ENCODE results near the gene LIN7C. TPM values are rescaled to one million over a fixed set of nuclear protein-coding genes. Genes with fewer than 3 reads are reported as not detected.

Gene LIN7C, protein sequence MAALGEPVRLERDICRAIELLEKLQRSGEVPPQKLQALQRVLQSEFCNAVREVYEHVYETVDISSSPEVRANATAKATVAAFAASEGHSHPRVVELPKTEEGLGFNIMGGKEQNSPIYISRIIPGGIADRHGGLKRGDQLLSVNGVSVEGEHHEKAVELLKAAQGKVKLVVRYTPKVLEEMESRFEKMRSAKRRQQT
- 64.6 and 70.6 TPM in 2 replicates for total RNA-seq (2014; rRNA removed; shearing (Covaris generic))

DNA sequence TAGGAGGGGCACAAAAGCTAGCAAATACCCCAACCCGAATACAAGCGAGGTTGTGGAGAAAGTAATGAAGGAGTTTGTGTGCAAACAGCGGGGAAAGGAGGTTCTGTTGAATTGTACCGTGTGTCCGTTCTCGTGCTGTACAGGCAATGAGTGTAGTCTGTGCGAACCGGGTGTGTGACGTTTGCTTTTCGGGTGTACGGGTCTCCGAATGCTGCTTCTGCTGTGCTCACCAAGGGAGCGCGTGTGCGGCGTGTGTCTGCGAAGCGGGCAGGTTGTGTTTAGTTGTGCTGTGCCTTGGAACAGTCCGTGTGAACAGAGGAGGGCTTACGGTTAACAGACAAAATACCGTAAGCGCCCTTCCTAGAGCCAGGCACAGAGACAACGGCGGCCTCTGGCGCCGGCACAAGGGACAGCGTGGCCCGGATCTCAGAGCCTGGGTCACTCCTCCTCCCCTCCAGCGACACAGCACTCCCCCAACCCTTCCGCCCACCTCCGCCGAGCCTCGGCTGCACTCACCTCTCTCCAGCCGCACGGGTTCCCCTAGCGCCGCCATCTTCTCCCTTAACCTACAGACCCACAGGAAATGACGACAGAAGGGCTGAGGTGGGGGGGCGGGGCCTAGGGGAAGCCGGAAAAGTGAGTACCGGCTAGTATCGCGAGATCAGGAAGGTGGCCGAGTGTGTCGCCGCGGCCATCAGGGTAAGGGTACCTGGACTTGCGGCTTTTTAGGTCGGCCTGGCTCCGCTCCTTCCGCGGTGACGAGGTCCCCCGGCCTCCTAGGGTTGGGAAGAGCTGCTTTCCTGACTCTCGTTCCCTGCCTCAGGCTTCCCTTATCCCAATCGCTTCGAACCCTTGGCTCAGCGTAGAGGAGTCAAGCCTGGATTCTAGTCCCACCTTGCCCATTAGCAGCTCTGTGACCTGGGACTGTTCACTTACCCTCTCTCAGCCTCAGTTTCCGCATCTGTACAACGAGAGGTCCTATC is at the start of gene LIN7C:
LIN7C (minus strand) TSS at position 570 of the 983 bp plus-strand sequence; CDS start at position 553, 17 bp downstream.
- DNase-seq: peak; percentile 98
- Histone ChIP-seq H3K4me3 (peak within 1 kb of the TSS; percentile 85), H3K27me3 (no peaks in the 10 kb centered on the region), H3K27ac (peak within 1 kb of the TSS; percentile 64), H3K36me3 (peaks cover 7% of the 10 kb centered on the region; the same call in 1 of the 2 replicates), H3K4me1 (no peaks in the 10 kb centered on the region), H3K9me3 (replicated peaks) (no peaks in the 10 kb centered on the region)

DNA sequence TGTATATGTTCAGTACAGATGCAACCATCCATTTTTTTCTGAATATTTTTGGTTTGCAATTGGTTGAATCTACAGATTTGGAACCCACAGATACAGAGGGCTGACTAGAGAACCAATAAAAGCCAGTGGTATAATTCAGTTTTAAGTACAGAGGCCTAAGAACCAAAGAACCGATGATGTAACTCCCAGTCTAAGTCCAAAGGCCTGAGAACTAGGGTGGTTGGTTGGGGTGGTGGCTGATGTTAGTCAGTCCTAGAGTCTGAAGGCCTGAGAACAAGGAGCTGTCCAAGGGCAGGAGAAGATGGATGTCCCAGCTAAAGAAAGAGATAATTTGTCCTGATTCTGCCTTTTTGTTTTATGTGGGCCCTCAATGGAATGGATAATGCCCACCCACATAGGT is 48.7 kb upstream of the LIN7C start:
- no peaks in the 10 kb centered on the region for H3K27me3 ChIP-seq
- DNase-seq: no peak
- no peaks in the 10 kb centered on the region for H3K36me3 ChIP-seq
- no peaks in the 10 kb centered on the region; the same call in 1 of the 2 replicates for H3K9me3 ChIP-seq (replicated peaks)
- H3K4me3 ChIP-seq: no peak overlapping the region
- H3K27ac ChIP-seq: no peak overlapping the region
- H3K4me1 ChIP-seq: peaks cover 14% of the 10 kb centered on the region

DNA sequence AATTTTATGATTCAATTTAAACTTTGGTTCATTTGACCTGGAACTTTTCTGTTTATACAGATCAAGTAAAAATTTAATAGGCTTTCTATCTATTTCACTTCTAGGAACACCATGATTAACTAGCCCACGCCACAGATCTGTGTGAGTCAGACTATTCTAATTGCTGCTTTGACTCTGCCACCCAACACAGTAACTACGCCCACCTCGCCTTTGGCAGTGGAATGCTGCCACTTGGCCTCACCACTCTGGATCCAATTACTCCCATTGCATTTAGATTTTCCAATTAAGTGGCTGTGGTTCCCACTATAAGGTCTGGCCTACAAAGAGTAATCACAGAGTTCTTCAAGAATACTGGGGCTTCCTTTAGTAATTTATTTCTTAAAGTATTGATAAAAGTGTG is 46.6 kb upstream of the LIN7C start:
- peak in 1 of 2 experiments; percentile 24 for DNase-seq
- no peaks in the 10 kb centered on the region for H3K27me3 ChIP-seq
- H3K27ac ChIP-seq: no peak overlapping the region
- no peaks in the 10 kb centered on the region for H3K36me3 ChIP-seq
- no peak overlapping the region for H3K4me3 ChIP-seq
- peaks cover 14% of the 10 kb centered on the region for H3K4me1 ChIP-seq
- no peaks in the 10 kb centered on the region; the same call in 1 of the 2 replicates for H3K9me3 ChIP-seq (replicated peaks)

DNA sequence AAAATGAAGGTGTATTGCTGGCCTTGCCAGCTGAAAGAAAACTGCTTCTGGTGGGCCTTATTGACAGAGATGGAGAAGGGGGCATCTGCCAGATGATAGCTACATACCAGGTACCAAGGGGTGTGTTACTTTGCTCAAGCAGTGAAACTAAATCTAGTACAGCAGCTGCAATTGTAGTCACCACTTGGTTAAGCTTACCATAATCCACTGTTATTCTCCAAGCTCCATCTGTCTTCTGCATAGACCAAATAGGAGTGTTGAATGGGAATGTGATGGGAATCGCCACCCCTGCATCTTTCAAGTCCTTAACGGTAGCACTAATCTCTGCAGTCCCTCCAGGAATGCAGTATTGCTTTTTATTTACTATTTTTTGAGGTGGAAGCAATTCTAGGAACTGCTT is 45.8 kb upstream of the LIN7C start:
- Histone ChIP-seq H3K4me1 (peaks cover 14% of the 10 kb centered on the region), H3K9me3 (replicated peaks) (no peaks in the 10 kb centered on the region; the same call in 1 of the 2 replicates), H3K4me3 (no peak overlapping the region), H3K27me3 (no peaks in the 10 kb centered on the region), H3K36me3 (no peaks in the 10 kb centered on the region), H3K27ac (no peak overlapping the region)
- peak in 1 of 2 experiments; percentile 35 for DNase-seq

DNA sequence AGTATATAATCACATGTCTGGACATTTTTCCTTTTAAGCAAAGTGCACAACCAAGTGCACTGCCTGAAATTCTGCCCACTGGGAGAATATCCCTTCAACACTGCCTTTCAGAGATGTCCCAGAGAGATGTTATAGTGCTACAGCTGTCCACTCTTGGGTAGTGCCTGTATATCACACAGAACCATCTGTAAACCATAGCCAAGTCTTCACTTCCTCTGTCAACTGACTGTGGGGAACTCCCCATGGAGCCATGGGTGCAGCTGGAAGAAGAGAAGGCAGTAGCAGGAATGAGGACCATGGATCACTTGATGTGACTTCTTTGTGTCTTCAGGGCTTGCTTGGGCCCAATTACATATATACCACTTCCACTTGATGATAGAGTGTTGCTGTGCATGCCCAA is 44.6 kb upstream of the LIN7C start:
- H3K9me3 ChIP-seq (replicated peaks): no peaks in the 10 kb centered on the region; the same call in 1 of the 2 replicates
- no peak for DNase-seq
- no peaks in the 10 kb centered on the region for H3K27me3 ChIP-seq
- H3K36me3 ChIP-seq: no peaks in the 10 kb centered on the region
- no peak overlapping the region for H3K27ac ChIP-seq
- H3K4me3 ChIP-seq: no peak overlapping the region
- H3K4me1 ChIP-seq: peaks cover 18% of the 10 kb centered on the region

DNA sequence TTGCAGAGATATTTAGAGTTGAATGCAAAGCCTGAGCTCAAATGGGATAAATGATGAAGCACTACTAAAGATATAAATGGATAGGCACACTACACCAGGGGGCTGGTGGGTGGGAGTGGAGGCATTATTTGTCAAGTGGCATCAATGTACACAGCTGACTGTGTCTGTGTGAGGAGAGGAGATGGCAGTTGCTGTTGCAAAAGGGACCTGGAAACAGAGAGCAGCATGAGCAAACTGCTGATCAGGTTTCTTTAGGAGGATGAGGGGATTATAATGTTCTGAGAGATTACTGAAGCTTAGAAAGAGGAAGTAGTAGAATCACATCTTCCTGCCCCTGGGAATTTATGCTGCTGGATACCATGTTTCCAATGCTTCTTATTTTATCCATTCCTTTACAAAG is 39.4 kb upstream of the LIN7C start:
- H3K27me3 ChIP-seq: peaks cover 3% of the 10 kb centered on the region; the same call in 1 of the 2 replicates
- DNase-seq: peak; percentile 45 to 74
- no peaks in the 10 kb centered on the region for H3K9me3 ChIP-seq (replicated peaks)
- no peaks in the 10 kb centered on the region for H3K36me3 ChIP-seq
- H3K27ac ChIP-seq: no peak overlapping the region
- H3K4me1 ChIP-seq: peaks cover 5% of the 10 kb centered on the region
- H3K4me3 ChIP-seq: no peak overlapping the region

DNA sequence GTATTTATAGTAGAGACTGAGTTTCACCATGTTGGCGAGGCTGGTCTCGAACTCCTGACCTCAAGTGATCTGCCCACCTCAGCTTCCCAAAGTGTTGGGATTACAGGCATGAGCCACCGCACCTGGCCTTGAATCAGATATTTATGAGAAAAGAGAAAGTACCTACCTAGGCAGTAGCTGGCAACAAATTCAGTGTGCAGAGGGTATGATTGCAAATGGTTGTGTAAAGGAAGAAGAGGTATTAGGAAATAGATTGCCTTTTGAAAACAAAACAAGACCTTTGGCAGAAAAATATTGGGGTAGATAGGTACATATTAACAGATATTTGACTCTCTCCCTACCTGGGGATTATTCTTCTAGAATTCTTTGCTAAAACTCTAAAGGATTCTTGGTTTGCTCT is 38.5 kb upstream of the LIN7C start:
- no peak for DNase-seq
- H3K36me3 ChIP-seq: no peaks in the 10 kb centered on the region

DNA sequence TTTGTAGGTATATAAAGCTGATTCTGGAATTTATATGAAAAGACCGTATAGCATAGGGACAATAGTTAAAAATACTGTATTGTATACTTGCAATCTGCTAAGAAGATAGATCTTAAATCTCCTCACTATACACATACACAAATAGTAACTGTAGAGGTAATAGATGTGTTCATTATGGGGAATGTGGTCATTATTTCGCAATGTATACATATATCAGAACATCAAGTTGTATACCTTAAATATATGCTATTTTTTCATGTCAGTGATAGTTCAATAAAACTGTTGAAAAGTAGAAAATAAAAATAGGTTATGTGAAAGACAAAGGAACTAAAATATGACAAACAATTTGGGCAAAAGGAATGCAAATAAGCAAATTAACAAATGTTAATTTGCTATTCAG is 35.2 kb upstream of the LIN7C start:
- no peaks in the 10 kb centered on the region for H3K36me3 ChIP-seq
- H3K27ac ChIP-seq: no peak overlapping the region
- H3K27me3 ChIP-seq: peaks cover 3% of the 10 kb centered on the region; the same call in 1 of the 2 replicates
- peaks cover 5% of the 10 kb centered on the region for H3K4me1 ChIP-seq
- no peak overlapping the region for H3K4me3 ChIP-seq
- H3K9me3 ChIP-seq (replicated peaks): no peaks in the 10 kb centered on the region
- DNase-seq: no peak

More for the DNA sequence above, 38.5 kb upstream of the LIN7C start:
- H3K27me3 ChIP-seq: peaks cover 3% of the 10 kb centered on the region; the same call in 1 of the 2 replicates
- no peaks in the 10 kb centered on the region for H3K9me3 ChIP-seq (replicated peaks)
- no peak overlapping the region for H3K4me3 ChIP-seq
- no peak overlapping the region for H3K27ac ChIP-seq
- H3K4me1 ChIP-seq: peaks cover 5% of the 10 kb centered on the region

DNA sequence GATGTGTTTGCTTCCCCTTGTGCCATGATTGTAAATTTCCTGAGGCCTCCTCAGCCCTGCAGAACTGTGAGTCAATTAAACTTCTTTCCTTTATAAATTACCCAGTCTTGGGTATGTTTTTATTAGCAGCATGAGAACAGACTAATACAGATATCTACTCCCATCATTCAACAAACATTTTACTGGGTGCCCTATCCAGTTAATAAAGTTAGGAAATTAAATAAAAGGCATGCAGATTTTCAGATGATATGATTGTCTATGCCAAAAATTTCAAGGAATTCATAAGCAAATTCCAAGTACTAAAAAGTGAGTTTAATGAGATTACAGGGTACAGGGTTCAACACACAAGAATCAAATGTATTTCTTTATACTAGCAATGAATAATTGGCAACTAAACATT is 33.5 kb upstream of the LIN7C start:
- H3K27ac ChIP-seq: no peak overlapping the region
- DNase-seq: no peak
- H3K27me3 ChIP-seq: no peaks in the 10 kb centered on the region
- no peaks in the 10 kb centered on the region for H3K9me3 ChIP-seq (replicated peaks)
- no peaks in the 10 kb centered on the region for H3K4me1 ChIP-seq
- no peak overlapping the region for H3K4me3 ChIP-seq
- H3K36me3 ChIP-seq: no peaks in the 10 kb centered on the region

DNA sequence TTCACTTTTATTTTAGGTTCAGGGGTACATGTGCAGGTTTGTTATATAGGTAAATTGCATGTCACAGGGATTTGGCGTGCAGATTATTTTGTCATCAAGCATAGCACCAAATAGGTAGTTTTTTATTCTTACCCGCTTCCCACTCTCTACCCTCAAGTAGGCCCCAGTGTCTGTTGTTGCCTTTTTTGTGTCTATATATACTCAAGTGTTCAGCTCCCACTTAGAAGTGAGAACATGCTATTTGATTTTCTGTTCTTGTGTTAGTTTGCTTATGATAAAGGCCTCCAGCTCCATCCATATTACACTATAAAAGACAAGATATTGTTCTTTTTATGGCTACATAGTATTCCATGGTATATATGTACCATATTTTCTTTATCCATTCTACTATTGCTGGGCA is 28.5 kb upstream of the LIN7C start:
- H3K27ac ChIP-seq: no peak overlapping the region
- no peaks in the 10 kb centered on the region for H3K4me1 ChIP-seq
- DNase-seq: no peak
- no peaks in the 10 kb centered on the region for H3K9me3 ChIP-seq (replicated peaks)
- H3K27me3 ChIP-seq: no peaks in the 10 kb centered on the region
- H3K36me3 ChIP-seq: no peaks in the 10 kb centered on the region
- H3K4me3 ChIP-seq: no peak overlapping the region

DNA sequence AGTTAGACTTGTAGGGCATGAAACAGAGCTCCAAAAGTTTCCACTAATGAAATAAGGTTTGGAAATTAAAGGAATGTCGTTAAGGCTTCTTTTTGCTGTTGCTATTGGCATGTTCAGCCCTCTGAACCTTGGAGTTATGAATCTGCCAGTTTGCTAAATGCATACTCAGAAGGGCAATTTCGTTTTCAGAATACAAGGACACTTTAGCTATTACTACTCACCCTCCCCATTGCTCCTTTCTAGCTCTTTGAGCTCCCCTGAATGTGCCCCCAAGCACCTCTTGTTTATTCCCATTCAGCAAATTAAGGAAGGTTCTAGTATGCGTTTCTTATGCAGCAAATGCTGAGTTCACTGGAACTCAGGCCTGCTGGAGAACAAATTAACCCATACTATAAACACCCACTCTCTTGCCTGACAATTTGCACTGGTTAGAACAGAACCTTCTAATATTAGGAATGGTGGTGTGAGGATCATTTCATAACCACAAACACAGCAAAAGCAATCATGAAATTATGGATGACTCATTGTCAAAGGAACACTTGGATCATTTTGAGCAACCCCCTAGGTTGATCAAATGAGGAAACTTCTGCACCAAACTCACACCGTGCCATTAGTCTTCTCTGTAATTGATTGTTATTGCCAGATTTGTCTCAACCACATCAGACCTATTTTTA is 26.2 kb upstream of the LIN7C start:
- no peaks in the 10 kb centered on the region for H3K36me3 ChIP-seq
- H3K4me3 ChIP-seq: no peak overlapping the region
- H3K4me1 ChIP-seq: no peaks in the 10 kb centered on the region
- DNase-seq: no peak
- no peaks in the 10 kb centered on the region for H3K27me3 ChIP-seq
- no peak overlapping the region for H3K27ac ChIP-seq
- no peaks in the 10 kb centered on the region for H3K9me3 ChIP-seq (replicated peaks)

DNA sequence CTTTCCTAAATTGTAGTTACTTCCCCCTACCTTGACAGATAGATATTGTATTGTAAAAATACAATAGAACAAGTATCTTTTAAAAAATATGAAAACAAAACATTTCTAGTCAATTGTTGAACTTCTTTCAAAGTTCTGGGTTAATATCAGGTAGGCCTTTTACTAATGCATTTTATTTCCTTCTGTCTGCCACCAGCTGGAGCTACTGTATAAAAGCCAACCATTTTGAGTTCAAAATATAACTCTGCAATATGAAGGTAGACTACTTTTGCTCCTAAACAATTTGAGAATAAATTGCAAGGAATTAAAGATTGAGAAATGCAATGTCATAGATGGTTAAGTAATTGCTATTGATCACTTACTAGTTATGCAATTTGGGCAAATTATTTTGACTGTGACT is 22.1 kb upstream of the LIN7C start:
- H3K4me1 ChIP-seq: no peaks in the 10 kb centered on the region
- H3K4me3 ChIP-seq: no peak overlapping the region
- no peaks in the 10 kb centered on the region for H3K9me3 ChIP-seq (replicated peaks)
- H3K27me3 ChIP-seq: no peaks in the 10 kb centered on the region
- H3K36me3 ChIP-seq: no peaks in the 10 kb centered on the region
- DNase-seq: no peak
- H3K27ac ChIP-seq: no peak overlapping the region

DNA sequence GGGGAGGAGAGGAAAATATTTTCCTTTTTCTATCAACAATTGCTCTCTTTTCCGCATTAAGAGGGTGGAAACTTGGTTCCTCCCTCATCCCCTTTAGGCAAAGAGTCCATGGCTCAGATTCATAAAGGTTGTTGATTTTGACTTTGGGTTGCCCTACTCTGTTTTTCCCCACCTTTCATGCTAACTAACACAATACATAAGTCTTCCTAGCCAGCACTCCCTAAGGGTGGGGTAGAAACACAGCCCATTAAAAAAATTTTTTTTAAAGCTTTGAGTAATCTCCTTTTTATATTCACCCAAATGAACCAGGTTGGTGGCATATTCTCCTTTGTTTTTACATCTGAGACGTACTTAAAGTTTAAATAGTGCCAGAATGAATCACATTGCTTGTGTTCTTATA is 20.0 kb upstream of the LIN7C start:
- H3K27me3 ChIP-seq: no peaks in the 10 kb centered on the region
- peaks cover 6% of the 10 kb centered on the region; the same call in 1 of the 2 replicates for H3K9me3 ChIP-seq (replicated peaks)
- no peaks in the 10 kb centered on the region for H3K36me3 ChIP-seq
- DNase-seq: no peak
- H3K27ac ChIP-seq: no peak overlapping the region
- H3K4me1 ChIP-seq: 0 out of 2 replicates have a peak, but pooled peaks cover 3% of the 10 kb centered on the region
- no peak overlapping the region for H3K4me3 ChIP-seq

DNA sequence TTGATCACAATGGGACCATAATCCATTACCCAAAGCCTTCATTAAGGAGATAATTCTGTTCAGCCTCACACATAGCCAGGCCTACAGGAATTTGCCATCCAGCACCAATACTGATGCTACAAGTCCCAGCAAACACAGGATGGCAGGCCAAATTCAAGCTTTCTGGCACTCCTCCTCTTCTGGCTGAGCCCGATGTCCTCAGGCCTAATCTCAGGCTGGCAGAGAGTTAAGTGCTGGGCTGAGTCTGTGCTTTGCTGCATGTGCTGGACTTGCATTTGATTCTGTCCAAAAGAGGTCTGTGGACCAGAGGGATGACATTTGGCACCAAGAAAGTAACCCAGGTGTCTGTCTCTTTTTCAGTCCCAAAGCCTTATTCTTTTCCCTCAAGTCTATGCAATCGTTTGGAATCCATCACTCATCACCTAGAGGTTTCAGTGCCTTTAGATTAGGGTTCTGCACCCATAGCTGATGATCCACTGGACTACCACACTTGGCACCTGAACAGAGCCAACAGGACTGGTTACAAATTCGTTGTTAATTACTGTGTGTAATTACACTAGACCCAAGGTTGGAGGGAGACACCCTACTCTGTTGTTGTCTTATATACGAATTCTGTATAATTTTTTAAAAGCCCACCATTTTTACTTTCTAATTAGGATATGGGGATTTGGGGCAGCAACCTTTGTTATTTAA is 19.4 kb upstream of the LIN7C start:
- DNase-seq: no peak
- H3K27me3 ChIP-seq: no peaks in the 10 kb centered on the region
- peaks cover 6% of the 10 kb centered on the region; the same call in 1 of the 2 replicates for H3K9me3 ChIP-seq (replicated peaks)
- H3K4me3 ChIP-seq: no peak overlapping the region
- no peaks in the 10 kb centered on the region for H3K36me3 ChIP-seq
- no peak overlapping the region for H3K27ac ChIP-seq
- 0 out of 2 replicates have a peak, but pooled peaks cover 3% of the 10 kb centered on the region for H3K4me1 ChIP-seq
